H1 (cell line): ENCODE results near the gene SLC12A7. TPM values are rescaled to one million over a fixed set of nuclear protein-coding genes. Genes with fewer than 3 reads are reported as not detected.

ENCODE experiments used
- CTCF ChIA-PET: fragments of 300-600 bp; sonication (Branson Sonifier 250); formaldehyde crosslinking; loops from one replicate; lab custom pipeline; 2021; ENCODE audit not compliant: partially characterized antibody; lab: Charles Lee
- POLR2A ChIA-PET: fragments of 300-600 bp; sonication (Branson Sonifier 250); formaldehyde crosslinking; loops from one replicate; lab custom pipeline; 2021; ENCODE audit warnings: inconsistent platforms; ENCODE audit not compliant: partially characterized antibody; lab: Charles Lee
- DNase-seq, 2 experiments: peaks; one replicate each; pipeline versions ENCODE4 v3.0.0 to v3.0.0-alpha.2; 2010 to 2022; ENCODE audit warnings: low spot score in 2 of 2, low read depth in 1 of 2, mixed read lengths in 1 of 2
- FAIRE-seq: peaks from 2 replicates; lab custom pipeline; 2011; peaks lifted over from hg19 to GRCh38; lab: Jason Lieb, UNC
- H2AFZ ChIP-seq: 2 replicates; pipeline ENCODE4 v1.8.1; 2012; ENCODE audit warnings: low read length, inconsistent platforms
- H2AK5ac ChIP-seq: 2 replicates; pipeline ENCODE4 v1.6.1; 2013; ENCODE audit warnings: low read depth, low read length
- H2BK120ac ChIP-seq: replicated peaks from 2 replicates; pipeline ENCODE3; 2013; ENCODE audit warnings: low read depth, low read length, inconsistent platforms
- H2BK12ac ChIP-seq: 2 replicates; pipeline ENCODE4 v1.6.1; 2013; ENCODE audit warnings: low read depth, low read length
- H2BK15ac ChIP-seq: 2 replicates; pipeline ENCODE4 v1.6.1; 2013; ENCODE audit warnings: low read length
- H2BK20ac ChIP-seq: 2 replicates; pipeline ENCODE4 v1.6.1; 2013; ENCODE audit warnings: low read length
- H2BK5ac ChIP-seq: 2 replicates; pipeline ENCODE4 v1.6.1; 2013; ENCODE audit warnings: low read depth, low read length
- H3K14ac ChIP-seq: 2 replicates; pipeline ENCODE4 v1.6.1; 2013; ENCODE audit warnings: inconsistent platforms; ENCODE audit not compliant: insufficient read length
- H3K18ac ChIP-seq: 2 replicates; pipeline ENCODE4 v1.6.1; 2013; ENCODE audit warnings: low read length; ENCODE audit errors: extremely low read depth
- H3K23ac ChIP-seq: 2 replicates; pipeline ENCODE4 v1.6.1; 2013; ENCODE audit warnings: inconsistent platforms; ENCODE audit not compliant: insufficient read length
- H3K23me2 ChIP-seq: 2 replicates; pipeline ENCODE4 v1.6.1; 2013; ENCODE audit warnings: low read depth, low read length
- H3K27ac ChIP-seq: 2 replicates; pipeline ENCODE4 v1.6.1; 2011; ENCODE audit warnings: low read depth, low read length, inconsistent platforms
- H3K27me3 ChIP-seq, 4 experiments: replicated peaks in 1 of 4; 1 replicate in 1 of 4; 2 replicates in 3 of 4; pipeline versions ENCODE4 v1.6.1 to v1.8.1; 2011 to 2013; ENCODE audit warnings: low read length in 3 of 4, mild to moderate bottlenecking in 3 of 4, inconsistent platforms in 2 of 4, mixed read lengths in 2 of 4, moderate library complexity in 1 of 4; ENCODE audit not compliant: control insufficient read depth in 3 of 4, insufficient read depth in 3 of 4; ENCODE audit errors: extremely low read depth in 1 of 4
- H3K36me3 ChIP-seq, 4 experiments: 2 replicates each; pipeline versions ENCODE4 v1.6.1 to v1.8.1; 2011 to 2013; ENCODE audit warnings: mild to moderate bottlenecking in 4 of 4, low read length in 3 of 4, moderate library complexity in 2 of 4, control low read depth in 1 of 4, inconsistent platforms in 1 of 4; ENCODE audit not compliant: insufficient read depth in 4 of 4, control insufficient read depth in 2 of 4
- H3K4ac ChIP-seq: replicated peaks from 2 replicates; pipeline ENCODE3; 2013; ENCODE audit warnings: low read length, low read depth, mixed read lengths, inconsistent platforms; ENCODE audit not compliant: insufficient read length
- H3K4me1 ChIP-seq, 4 experiments: replicated peaks in 1 of 4; 1 replicate in 1 of 4; 2 replicates in 3 of 4; pipeline versions ENCODE4 v1.6.1 to v1.8.1; 2011 to 2013; ENCODE audit warnings: low read length in 3 of 4, inconsistent platforms in 2 of 4, mixed read lengths in 1 of 4; ENCODE audit not compliant: insufficient read depth in 4 of 4, control insufficient read depth in 3 of 4
- H3K4me2 ChIP-seq, 2 experiments: 2 replicates each; pipeline versions ENCODE4 v1.6.1 to v1.8.1; 2011 to 2013; ENCODE audit warnings: low read depth in 2 of 2, low read length in 2 of 2, control low read depth in 1 of 2, inconsistent platforms in 1 of 2, mild to moderate bottlenecking in 1 of 2; ENCODE audit not compliant: insufficient read depth in 1 of 2
- H3K4me3 ChIP-seq, 4 experiments: fragments of 200-600, 300-600 bp in 1 of 4; sonication (generic), shearing (Covaris generic), sonication (Bioruptor Twin) in 1 of 4; 2 replicates each; pipeline versions ENCODE4 v1.5.1 to v1.8.1; 2011 to 2016; ENCODE audit warnings: low read length in 4 of 4, low read depth in 3 of 4, control low read depth in 2 of 4, inconsistent platforms in 2 of 4, mild to moderate bottlenecking in 2 of 4, mixed read lengths in 1 of 4, moderate library complexity in 1 of 4; ENCODE audit not compliant: insufficient read depth in 2 of 4; ENCODE audit errors: extremely low read depth in 1 of 4
- H3K56ac ChIP-seq: replicated peaks from 2 replicates; pipeline ENCODE3; 2013; ENCODE audit warnings: low read depth, mild to moderate bottlenecking, mixed read lengths, low read length, inconsistent platforms; ENCODE audit not compliant: insufficient read length
- H3K79me1 ChIP-seq: 2 replicates; pipeline ENCODE4 v1.6.1; 2013; ENCODE audit warnings: low read depth, low read length, control low read depth
- H3K79me2 ChIP-seq, 2 experiments: 2 replicates each; pipeline versions ENCODE4 v1.6.1 to v1.8.1; 2012 to 2013; ENCODE audit warnings: low read length in 2 of 2, mild to moderate bottlenecking in 2 of 2, inconsistent platforms in 1 of 2; ENCODE audit not compliant: insufficient read depth in 2 of 2, control insufficient read depth in 1 of 2
- H3K9ac ChIP-seq, 4 experiments: replicated peaks in 1 of 4; 1 replicate in 1 of 4; 2 replicates in 3 of 4; pipeline versions ENCODE4 v1.6.1 to v1.8.1; 2011 to 2013; ENCODE audit warnings: low read depth in 3 of 4, low read length in 3 of 4, control low read depth in 2 of 4, mild to moderate bottlenecking in 2 of 4, moderate library complexity in 2 of 4, inconsistent platforms in 1 of 4; ENCODE audit errors: extremely low read depth in 1 of 4
- H3K9me3 ChIP-seq, 2 experiments: 2 replicates each; pipeline versions ENCODE4 v1.6.1 to v1.8.1; 2012 to 2013; ENCODE audit warnings: mild to moderate bottlenecking in 2 of 2, moderate library complexity in 2 of 2, control low read depth in 1 of 2, inconsistent platforms in 1 of 2, low read depth in 1 of 2, low read length in 1 of 2, mixed read lengths in 1 of 2; ENCODE audit not compliant: insufficient read depth in 2 of 2
- H4K20me1 ChIP-seq, 2 experiments: replicated peaks in 1 of 2; 2 replicates each; pipeline versions ENCODE3 to v1.8.1; 2011 to 2013; ENCODE audit warnings: inconsistent platforms in 2 of 2, low read length in 2 of 2, mild to moderate bottlenecking in 1 of 2; ENCODE audit not compliant: insufficient read depth in 2 of 2, control insufficient read depth in 1 of 2
- H4K5ac ChIP-seq: 2 replicates; pipeline ENCODE4 v1.6.1; 2013; ENCODE audit warnings: low read length, low read depth, mixed read lengths, inconsistent platforms; ENCODE audit not compliant: insufficient read length
- H4K8ac ChIP-seq: 2 replicates; pipeline ENCODE4 v1.8.0; 2013; ENCODE audit warnings: mild to moderate bottlenecking, moderate library complexity, low read length, inconsistent platforms; ENCODE audit not compliant: insufficient read depth; ENCODE audit errors: extremely low read depth
- H4K91ac ChIP-seq: replicated peaks from 2 replicates; pipeline ENCODE3; 2013; ENCODE audit warnings: low read length, mixed read lengths, inconsistent platforms; ENCODE audit not compliant: insufficient read length
- BCL11A ChIP-seq, 2 experiments: IDR thresholded peaks; one replicate each; pipeline ENCODE4 v1.6.1; 2011; ENCODE audit warnings: low read depth in 2 of 2, low read length in 2 of 2, mild to moderate bottlenecking in 2 of 2
- CTBP2 ChIP-seq: IDR thresholded peaks from 2 replicates; pipeline ENCODE4 v1.7.0; 2011; ENCODE audit warnings: borderline replicate concordance, mild to moderate bottlenecking, moderate library complexity, mixed read lengths, low read length; ENCODE audit not compliant: insufficient read depth, insufficient read length
- CTCF ChIP-seq, 3 experiments: IDR thresholded peaks; 1 replicate in 2 of 3; 2 replicates in 1 of 3; pipeline versions ENCODE4 v1.5.1 to v1.6.1; 2011; ENCODE audit warnings: low read length in 3 of 3, mild to moderate bottlenecking in 3 of 3, inconsistent platforms in 2 of 3, low read depth in 1 of 3, moderate library complexity in 1 of 3; ENCODE audit not compliant: insufficient read depth in 1 of 3; ENCODE audit errors: control extremely low read depth in 1 of 3
- GABPA ChIP-seq: IDR thresholded peaks from 2 replicates; pipeline ENCODE4 v1.6.1; 2011; ENCODE audit warnings: mild to moderate bottlenecking, low read length, moderate library complexity, borderline replicate concordance; ENCODE audit not compliant: insufficient read depth
- GTF2F1 ChIP-seq: IDR thresholded peaks from 2 replicates; pipeline ENCODE4 v1.6.1; 2012; ENCODE audit warnings: low read depth, low read length, improper control_type of control experiment, borderline replicate concordance
- PHF8 ChIP-seq: fragments of 200-600 bp; sonication (generic); conservative IDR thresholded peaks from 2 replicates; pipeline ENCODE4 v1.7.1; 2012; ENCODE audit warnings: low read depth, mild to moderate bottlenecking, inconsistent platforms, low read length, moderate library complexity
- SIRT6 ChIP-seq: IDR thresholded peaks from one replicate; pipeline ENCODE4 v1.7.1; 2012; ENCODE audit warnings: low read length, inconsistent platforms
- SP2 ChIP-seq: IDR thresholded peaks from 2 replicates; pipeline ENCODE4 v1.6.1; 2012; ENCODE audit warnings: mild to moderate bottlenecking, low read length, inconsistent platforms
- TAF1 ChIP-seq: IDR thresholded peaks from 2 replicates; pipeline ENCODE4 v1.6.1; 2011; ENCODE audit warnings: mild to moderate bottlenecking, low read depth, low read length
- USF2 ChIP-seq: IDR thresholded peaks from 2 replicates; pipeline ENCODE4 v1.6.1; 2011; ENCODE audit warnings: low read length, improper control_type of control experiment
- WGBS, 2 experiments: shearing (Covaris generic) in 1 of 2; methylation state at CpG; one replicate each; pipeline versions ENCODE4 v1.1.6 to v1.1.7; 2013 to 2015; ENCODE audit warnings: low lambda C conversion rate in 2 of 2, mixed read lengths in 2 of 2, inconsistent platforms in 1 of 2, low coverage in 1 of 2, missing lambda C conversion rate in 1 of 2; ENCODE audit not compliant: insufficient replicate concordance in 2 of 2, insufficient coverage in 1 of 2, insufficient read length in 1 of 2; ENCODE audit errors: extremely low coverage in 1 of 2, missing lambda C conversion rate in 1 of 2; 5-methylcytosine and 5-hydroxymethylcytosine counted together
- polyA plus RNA-seq, 7 experiments: library from polyadenylated mRNA; depleted of rRNA in 3 of 7; stranded (reverse) in 5 of 7; unstranded in 2 of 7; fragments of >200 nt in 5 of 7; fragments of 200-250 nt in 2 of 7; gene quantifications; 1 replicate in 5 of 7; 2 replicates in 1 of 7; 4 replicates in 1 of 7; pipeline versions ENCODE4 v1.2.1 to v1.2.3, GENCODE V29; 2011 to 2013; ENCODE audit warnings: missing spikeins in 2 of 7, mixed read lengths in 2 of 7
- total RNA-seq: library from RNA; stranded (reverse); fragmentation: NEBNext Ultra II Directional; extraction: Animal tissue kit (Norgen Biotek cat#: 25700); gene quantifications from 2 replicates; pipeline ENCODE4 v1.2.1, GENCODE V29; 2021

The SLC12A7 gene
- total and polyA plus RNA-seq, 2 of the 8 experiments (the other 6 are each of a cell fraction or from before 2014, with no cell fraction given): 23.5 to 39.7 TPM

GRCh38 chr5:1108865-1109174 lies 3.0 kb downstream of the SLC12A7 start:
- Histone ChIP-seq H3K56ac (no peak overlapping the region), H4K20me1 (peaks cover 10 to 16% of the 10 kb centered on the region in 2 experiments), H2BK20ac (no peak overlapping the region), H3K9ac (no peak overlapping the region), H3K23me2 (peaks cover 3% of the 10 kb centered on the region; the same call in 1 of the 2 replicates), H2AFZ (no peak overlapping the region), H3K23ac (no peak overlapping the region), H4K5ac (no peak overlapping the region), H3K4me2 (no peak overlapping the region; a peak in 1 of 4 replicates), H2BK120ac (no peak overlapping the region), H3K27me3 (no peaks in the 10 kb centered on the region; a peak in 1 of 7 replicates), H4K91ac (no peak overlapping the region), H3K79me2 (peaks cover 2 to 70% of the 10 kb centered on the region in 2 experiments; a peak in 3 of 4 replicates), H3K79me1 (peaks cover 22% of the 10 kb centered on the region), H3K4me1 (peaks cover 7 to 57% (median 44%) of the 10 kb centered on the region in 4 experiments), H3K36me3 (no peaks in the 10 kb centered on the region), H3K9me3 (no peaks in the 10 kb centered on the region), H3K18ac (no peak overlapping the region; the same call in 1 of the 2 replicates), H2BK12ac (no peak overlapping the region), H3K14ac (no peak overlapping the region), H2BK15ac (peak overlapping the region; percentile 61; the same call in 1 of the 2 replicates), H2AK5ac (no peak overlapping the region), H3K4me3 (no peak overlapping the region), H2BK5ac (peak overlapping the region; percentile 44), H3K27ac (no peak overlapping the region), H4K8ac (no peak overlapping the region), H3K4ac (no peak overlapping the region)
- CTCF ChIA-PET: interaction anchor here (0.7 to 2.0 kb wide), 7 partner anchors 9 to 64 kb away, joined by 3 to 10 read pairs (median 4); no protein-coding TSS in a partner anchor
- no peak for DNase-seq
- FAIRE-seq: no peak
- POLR2A ChIA-PET: interaction anchor here (1.2 to 2.6 kb wide), 3 partner anchors 10 to 31 kb away, joined by 3 to 8 read pairs (median 6); no protein-coding TSS in a partner anchor
- 81% methylated on average over 11 of the region's 11 CpGs; no CpG with 5 or more reads in 1 of the 2 experiments for WGBS, 2 experiments
- no peak for TF ChIP-seq CTCF (IDR thresholded peaks at IDR 0.05; ENCODE audit: control extremely low read depth in 1 of 3, insufficient read depth in 1 of 3, low read depth in 1 of 3, low read length in 3 of 3)
- no peak for TF ChIP-seq TAF1
- no peak for TF ChIP-seq SP2
- TF ChIP-seq BCL11A (IDR thresholded peaks at IDR 0.05; ENCODE audit: low read depth in 2 of 2, low read length in 2 of 2): no peak
- no peak for TF ChIP-seq SIRT6
- no peak for TF ChIP-seq USF2
- no peak for TF ChIP-seq CTBP2
- TF ChIP-seq GABPA: no peak
- TF ChIP-seq PHF8: no peak
- TF ChIP-seq GTF2F1: no peak
